Measurements from ENCODE around the gene SPDEF. TPM values are rescaled to one million over a fixed set of nuclear protein-coding genes. Genes with fewer than 3 reads are reported as not detected.

The SPDEF gene
- total RNA-seq, 1 experiment from 2014 or later, result not detected

DNA sequence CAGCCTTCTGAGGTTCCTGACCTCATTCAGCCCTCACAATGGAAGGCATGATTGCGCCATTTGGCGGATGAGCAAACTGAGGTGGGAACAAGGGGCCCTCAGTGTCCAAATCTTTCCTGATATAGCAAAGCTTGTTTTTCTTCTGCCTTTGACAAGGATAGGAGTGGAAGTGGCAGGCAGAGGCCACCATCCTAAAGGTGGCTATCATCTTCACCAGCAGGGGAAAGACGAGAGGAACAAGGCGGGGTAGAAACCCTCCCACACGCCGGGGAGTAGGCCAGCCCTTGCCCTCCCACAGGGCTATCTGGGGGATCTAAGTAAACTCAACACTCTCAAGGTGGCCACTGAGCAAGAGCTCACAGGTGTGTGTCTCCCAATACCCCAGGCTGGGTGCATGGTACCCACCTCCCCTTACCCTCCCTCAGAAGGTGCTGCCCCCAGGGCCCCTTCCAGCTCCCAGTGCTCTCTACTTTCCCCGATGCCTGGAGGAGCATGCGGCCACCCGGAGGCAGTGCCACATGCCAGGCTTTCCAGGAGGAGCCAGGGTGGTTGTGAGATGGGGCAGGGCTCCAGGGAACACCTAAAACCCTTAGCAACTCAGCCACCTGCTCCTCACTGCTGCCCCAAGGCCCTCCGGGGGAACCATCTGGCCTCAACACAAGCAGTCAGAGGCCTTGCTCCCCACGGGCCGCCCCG lies 11.2 kb downstream of the SPDEF start:
- DNase-seq (ENCODE audit: low read depth), result no peak

DNA sequence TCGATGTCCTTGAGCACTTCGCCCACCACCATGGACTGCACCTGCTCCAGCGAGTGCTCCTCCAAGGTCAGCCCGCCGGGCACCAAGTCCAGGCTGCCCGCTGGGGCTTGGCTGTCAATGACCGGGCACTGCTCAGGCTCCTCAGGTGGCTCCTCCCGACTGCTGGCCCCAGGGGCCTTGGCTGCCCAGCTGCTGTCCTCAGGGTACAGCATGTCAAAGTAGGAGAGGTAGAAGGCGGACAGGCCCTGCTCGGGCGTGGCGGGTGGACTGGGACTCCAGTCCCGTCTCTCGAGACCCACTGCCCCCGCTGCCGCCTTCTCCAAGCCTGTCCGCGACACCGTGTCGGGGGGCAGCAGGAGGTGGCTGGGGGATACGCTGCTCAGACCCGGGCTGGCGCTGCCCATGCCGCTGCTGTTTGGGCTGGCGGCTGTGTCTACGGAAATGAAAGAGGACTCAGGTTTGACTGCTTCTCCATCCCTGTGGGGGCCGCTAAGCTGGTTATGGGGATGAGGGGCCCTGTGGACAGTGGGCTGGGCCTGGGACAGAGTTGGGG lies 12.0 kb downstream of the SPDEF start:
- DNase-seq (ENCODE audit: low read depth), result no peak

DNA sequence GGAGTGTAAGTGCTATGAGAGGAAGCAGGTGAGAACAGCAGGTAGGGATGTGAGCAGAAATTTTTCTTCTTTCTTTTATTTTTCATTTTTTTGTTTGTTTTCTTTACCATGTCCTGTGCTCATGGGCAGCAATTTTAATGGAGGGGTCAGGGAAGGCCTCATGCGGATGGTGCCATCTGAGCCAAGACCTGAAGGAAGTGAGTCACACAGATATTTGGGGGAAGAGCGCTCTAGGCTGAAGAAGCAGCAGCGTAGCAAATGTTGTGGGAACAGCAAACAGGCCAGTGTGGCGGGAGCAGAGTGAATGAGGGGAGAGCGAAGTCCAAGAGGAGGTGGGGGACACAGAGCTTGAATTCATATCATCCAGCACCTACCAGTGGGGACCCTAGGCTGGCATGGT lies 12.7 kb downstream of the SPDEF start:
- DNase-seq (ENCODE audit: low read depth), result peak; percentile 89

DNA sequence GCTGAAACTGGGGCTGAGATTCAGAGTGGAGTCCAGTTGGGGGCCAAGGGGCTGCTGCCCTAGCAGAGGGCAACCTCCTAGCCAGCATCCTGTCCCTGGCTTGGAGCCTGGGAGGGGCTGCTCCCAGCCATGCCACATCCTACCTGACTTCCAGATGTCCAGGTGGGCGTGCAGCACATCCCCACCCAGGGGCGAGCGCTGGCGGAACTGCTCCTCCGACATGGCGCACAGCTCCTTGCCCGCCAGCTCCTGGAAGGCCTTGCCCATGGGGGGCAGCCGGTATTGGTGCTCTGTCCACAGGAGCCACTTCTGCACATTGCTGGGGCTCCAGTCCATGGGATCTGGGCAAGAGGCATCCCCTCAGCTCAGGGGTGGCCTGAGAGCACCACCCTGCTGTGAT lies 15.3 kb downstream of the SPDEF start:
- DNase-seq (ENCODE audit: low read depth), result no peak

DNA sequence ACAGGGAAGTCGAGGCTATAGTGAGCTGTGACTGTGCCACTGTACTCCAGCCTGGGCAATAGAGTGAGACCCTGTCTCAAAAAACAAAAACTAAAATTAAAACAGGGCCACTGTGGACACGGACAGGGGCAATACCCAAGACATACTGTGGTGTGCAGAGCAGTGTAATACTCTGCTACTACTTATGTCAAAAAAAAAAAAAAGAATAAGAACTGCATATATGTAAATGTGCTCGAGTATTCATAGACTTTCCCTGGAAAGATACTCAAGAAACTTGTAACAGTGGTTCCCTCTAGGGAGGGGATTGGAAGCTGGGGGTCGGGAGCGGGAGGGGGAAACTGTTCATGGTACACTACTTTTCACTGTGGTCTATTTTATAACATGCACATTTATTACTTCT lies 15.9 kb downstream of the SPDEF start:
- DNase-seq (ENCODE audit: low read depth), result no peak

DNA sequence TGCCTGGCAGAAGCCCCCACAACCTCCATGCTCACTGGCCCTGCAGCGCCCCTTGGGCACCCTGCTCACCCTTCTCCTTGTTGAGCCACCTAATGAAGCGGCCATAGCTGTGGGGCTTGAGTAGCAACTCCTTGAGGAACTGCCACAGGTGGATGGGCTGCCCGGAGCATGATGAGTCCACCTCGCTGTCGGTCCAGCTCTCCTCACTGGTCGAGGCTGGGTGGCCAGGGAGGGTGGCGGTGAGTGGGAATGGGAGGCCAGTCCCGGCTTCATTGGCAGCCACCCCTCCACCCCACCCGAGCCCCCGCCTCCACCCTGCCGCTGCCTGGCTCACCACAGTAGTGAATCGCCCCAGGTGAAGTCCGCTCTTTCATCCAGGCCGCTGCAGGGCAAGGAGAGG lies 16.9 kb downstream of the SPDEF start:
- no peak for DNase-seq (ENCODE audit: low read depth)

DNA sequence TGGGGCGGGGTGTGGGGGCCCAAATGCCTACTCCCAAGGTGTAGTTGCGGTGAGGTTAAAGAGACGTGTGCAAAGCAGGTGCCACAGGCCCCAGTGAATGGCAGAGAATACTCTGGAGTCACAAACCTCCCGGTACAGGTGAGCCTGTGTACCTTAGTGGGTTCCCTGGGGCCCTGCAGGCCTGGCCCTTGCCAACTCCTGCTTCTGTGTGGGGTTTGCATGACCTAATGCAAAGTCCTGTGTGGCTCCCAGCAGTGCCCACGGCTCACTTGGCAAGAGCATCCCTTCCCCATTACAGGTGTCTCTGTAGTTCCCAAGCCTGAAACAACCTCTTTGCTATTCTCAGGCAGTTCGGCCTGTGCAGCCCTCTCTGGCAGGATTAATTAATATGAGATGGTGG lies 17.5 kb downstream of the SPDEF start:
- no peak for DNase-seq (ENCODE audit: low read depth)

DNA sequence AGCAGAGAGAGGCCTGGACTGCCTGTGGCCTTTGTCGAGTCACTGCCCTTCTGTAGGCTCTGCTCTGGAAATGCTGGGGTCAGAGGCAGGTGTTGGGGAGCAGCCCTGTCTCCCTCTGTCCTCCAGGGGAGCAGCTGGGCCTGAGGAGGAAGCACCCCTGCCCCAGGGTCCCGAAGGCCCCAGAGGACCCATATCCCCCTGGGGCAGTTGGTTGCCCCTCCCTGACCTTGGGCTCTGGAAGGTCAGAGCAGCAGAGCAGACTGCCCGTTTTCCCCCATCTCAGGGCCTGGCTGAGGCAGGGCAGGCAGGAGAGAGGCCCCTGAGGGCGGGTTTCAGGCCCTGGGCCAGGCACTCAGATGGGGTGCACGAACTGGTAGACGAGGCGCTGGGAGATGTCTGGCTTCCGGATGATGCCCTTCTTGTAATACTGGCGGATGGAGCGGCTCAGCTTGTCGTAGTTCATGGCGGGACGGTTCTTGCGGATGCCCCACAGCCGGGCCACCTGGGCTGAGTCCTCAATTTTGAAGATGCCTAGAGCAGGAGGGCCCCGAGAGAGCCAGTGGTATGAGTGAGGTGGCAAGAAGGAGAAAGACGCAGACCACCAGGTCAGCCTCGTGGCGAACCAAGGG lies 18.1 kb downstream of the SPDEF start:
- no peak for DNase-seq (ENCODE audit: low read depth)

DNA sequence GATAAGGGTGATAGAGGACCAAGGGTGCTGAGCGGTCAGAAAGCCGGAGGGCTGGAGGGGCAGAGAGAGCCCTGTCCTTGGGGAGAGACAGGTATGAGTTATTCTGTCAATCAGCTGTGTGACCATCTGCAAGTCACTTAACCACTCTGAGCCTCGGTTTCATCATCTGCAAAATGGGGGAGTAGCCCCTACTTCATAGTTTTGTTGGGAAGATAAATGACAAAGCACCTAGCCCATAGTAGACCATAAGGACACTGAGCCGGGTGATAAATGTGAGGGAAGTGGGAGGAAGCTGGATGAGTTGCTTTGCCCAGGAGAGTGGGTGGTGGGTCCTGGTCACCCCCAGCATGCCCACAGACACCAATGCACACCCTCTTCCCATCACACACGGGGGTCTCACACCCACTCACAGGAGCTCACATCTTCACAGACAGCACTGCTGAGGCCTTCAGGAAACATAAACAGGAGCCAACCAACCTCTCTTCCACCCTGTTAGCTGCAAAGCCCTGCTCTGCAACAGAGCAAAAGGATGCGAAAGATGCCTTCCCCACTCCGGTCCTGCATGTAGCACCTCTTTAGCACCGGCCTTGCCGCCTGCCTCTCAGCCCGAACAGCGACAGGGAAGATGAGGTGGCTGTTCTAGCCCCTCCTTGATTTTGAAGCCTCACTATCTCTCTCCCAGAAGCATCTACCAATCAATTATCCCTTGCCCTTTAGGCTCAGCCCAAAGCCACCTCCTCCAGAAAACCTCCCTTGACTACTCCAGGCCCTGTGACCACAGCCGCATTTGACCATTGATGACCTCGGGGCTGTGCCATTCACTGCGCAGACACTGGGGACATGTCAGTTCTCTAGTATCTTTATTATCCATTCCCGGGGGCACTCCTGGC lies 18.9 kb downstream of the SPDEF start:
- DNase-seq (ENCODE audit: low read depth), result no peak

DNA sequence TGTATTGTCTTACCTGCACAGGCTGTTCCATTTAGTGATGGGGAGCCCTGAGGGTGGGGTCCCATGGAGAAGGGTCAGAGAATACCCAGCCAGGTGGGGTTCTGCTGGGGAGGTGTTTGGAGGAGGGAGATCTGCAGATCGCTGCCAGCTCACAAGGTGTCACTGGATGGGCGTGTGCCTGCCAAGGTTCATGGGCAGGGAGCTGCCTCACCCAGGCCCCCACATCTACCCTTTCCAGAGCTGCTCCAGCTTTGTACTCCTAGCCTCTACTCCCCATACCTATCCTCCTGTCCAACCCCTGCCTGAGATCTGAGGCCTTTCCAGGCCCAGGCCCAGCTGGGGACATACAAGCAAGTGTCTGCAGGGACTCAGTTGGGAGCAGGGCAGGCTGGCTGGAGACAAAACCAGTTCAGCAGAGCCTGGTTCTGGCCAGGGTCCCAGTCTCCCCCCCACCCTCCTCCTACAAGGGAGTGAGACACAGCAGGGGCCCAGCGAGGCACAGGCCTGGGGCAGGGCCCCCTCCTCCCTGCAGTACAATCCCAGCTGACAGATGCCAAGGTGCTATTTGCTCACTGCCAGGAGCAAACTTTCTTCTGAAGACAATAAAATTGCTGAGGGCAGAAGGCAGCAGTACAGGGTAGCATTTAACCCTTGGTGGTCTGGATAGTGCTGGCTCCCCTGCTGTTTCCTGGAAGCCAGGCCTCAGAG lies 19.7 kb downstream of the SPDEF start:
- no peak for DNase-seq (ENCODE audit: low read depth)

DNA sequence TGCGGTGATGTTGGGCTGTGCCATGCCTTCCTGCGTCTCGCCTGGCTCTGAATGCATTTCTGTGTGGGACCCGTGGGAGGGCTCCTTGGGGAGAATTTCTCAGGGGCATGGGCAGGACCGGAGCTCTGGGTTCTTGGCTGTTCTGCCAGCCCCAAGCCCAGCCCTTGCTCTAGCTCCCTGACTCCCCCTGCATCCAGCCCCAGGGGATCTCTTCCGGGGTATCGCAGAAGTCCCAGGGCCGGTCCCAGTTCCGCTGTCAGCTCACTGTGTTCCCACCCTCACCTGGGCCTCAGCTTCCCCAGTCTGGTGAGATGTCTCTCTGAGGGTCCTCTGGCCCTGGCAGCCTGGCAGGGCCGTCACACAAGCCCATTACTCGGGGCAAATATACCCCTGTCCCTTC lies 20.5 kb downstream of the SPDEF start:
- no peak for DNase-seq (ENCODE audit: low read depth)

DNA sequence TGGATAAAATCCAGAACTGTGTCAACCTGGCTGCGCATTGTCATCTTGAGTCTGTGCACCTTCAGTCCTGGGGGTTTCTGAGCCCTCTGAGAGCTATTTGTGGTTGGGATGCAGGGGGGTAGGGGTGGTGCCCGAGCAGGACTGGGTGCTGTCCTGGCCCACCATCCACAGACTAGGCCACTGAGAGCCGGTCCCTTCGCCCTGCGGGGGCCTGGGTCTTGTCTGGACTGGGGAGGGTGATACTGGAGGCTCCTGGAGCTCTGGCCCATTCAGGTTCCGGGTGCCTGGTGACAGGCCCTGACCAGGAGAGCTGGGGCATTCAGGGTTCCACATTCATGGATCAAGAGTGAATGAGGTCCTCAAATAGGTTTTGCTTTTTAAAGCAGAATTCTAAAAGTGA lies 20.9 kb downstream of the SPDEF start:
- no peak for DNase-seq (ENCODE audit: low read depth)

DNA sequence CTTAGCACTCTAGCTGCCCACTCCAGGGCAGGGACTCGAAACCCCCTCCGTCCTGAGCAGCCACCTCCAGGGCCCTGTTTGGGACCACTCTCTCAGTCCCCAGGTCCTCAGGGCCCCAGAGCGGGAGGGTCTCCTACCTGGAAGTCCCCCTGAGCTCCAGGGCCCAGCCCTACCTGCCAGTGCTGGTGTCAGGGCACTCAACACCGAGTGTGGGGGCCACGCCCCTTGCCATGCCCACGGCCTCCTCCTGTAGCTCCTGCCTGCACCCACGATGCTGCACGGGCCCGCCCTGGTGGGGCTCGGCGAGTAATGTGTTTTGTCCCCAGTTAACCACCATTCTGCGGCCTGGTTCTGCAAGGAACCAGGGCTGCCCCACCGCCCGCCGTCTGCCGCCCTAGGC lies 21.5 kb downstream of the SPDEF start:
- no peak for DNase-seq (ENCODE audit: low read depth)

DNA sequence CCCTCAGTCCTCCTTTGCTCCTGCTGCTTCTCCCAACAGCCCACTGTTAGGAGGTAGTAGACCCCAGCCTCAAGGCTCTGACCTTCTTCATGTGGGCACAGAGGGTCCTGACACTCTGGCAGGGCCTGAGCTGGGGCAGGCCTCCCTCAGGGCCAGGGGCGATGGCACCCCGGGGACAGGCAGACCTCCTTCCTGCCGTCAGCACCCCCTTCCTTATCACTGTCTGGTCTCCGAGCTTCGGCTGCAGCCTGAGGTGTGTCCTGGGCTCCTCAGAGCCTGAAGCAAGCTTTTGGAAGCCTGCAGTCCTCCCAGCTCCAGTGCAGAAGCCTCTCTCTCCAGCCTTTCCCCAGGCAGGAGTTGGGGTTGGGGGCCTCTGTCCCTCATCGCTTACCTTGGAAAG lies 22.0 kb downstream of the SPDEF start:
- DNase-seq (ENCODE audit: low read depth), result no peak

DNA sequence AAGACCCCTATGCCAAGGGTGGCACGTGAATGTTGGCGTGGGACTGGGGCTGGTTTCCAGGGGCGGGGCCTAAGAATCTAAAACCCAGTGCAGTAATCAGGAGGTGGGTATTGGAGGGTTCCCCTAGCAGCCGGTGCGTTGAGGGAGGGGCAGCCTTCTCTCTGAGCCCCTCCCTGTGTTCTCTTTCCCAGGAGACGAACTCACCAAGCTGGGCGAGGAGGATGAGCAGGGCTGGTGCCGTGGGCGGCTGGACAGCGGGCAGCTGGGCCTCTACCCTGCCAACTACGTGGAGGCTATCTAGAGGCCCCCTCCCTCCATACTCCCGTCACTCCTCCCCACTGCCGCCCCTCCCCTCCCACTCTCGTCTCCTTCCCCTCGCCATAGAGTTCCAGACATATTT lies 23.9 kb downstream of the SPDEF start:
- DNase-seq (ENCODE audit: low read depth), result no peak

DNA sequence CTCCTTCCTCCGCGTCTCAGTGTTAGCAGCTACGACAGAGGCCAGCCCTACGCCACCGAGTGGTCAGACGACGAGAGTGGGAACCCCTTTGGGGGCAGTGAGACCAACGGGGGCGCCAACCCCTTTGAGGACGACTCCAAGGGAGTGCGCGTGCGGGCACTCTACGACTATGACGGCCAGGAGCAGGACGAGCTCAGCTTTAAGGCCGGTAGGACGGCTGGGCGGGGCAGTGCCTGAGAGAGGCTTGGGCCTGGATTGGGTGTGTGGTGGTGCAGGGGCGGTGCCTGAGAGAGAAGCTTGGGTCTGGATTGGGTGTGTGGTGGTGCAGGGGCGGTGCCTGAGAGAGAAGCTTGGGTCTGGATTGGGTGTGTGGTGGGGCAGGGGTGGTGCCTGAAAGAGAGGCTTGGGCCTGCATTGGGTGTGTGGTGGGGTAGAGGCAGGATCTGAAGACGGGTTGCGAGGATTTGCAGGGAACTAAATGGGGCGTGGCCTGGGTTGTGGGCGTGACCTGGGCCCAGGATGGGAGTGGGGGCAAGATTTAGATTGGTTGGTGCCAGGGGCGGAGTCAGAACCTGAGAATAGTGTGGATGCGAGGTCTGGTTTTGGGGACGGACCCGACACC lies 24.4 kb downstream of the SPDEF start:
- no peak for DNase-seq (ENCODE audit: low read depth)

DNA sequence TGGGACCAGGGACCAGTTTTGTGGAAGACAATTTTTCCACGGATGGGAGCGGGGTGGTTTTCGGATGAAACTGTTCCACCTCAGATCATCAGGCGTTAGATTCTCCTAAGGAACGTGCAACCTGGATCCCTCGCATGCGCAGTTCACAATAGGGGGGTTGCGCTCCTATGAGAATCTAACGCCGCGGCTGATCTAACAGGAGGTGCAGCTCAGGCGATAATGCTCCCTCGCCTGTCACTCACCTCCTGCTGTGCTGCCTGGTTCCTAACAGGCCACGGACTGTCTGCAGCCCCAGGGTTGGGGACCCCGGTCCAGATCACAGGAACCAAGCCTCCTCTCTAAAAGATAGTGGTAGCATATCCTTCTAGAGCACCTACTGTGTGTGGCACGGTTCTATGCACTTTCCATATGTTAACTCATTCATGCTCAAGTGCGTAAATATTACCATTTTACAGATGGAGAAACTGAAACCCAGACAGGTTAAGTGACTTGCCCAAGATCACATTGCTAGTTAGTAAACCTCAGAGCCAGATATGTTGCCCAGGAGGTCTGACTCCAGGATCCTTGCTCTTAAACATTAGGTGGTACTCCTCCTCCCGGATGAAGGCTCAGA lies 25.3 kb downstream of the SPDEF start:
- no peak for DNase-seq (ENCODE audit: low read depth)

DNA sequence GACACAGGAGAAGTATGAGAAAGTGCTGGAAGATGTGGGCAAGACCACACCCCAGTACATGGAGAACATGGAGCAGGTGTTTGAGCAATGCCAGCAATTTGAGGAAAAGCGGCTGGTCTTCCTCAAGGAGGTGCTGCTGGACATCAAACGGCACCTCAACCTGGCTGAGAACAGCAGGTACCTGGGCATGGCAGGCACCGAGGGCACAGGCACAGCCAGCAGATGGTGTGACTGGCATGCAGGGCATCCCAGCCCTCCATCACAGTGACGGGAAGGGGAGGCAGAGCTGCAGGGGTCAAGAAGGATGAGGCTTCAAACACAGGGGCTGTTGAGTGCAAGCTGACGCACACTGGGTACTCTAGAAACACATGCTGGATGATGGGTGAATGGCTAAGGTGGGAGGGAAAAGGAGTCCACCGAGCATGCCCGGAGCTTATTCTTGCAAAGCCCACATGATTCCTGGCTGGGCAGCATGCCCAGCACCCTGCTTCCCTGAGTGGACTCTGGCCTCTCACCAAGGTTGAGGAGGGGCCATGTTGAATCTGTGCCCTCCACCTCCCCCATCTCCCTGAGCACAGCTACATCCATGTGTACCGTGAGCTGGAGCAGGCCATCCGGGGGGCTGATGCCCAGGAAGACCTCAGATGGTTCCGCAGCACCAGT lies 26.3 kb downstream of the SPDEF start:
- DNase-seq (ENCODE audit: low read depth), result no peak

DNA sequence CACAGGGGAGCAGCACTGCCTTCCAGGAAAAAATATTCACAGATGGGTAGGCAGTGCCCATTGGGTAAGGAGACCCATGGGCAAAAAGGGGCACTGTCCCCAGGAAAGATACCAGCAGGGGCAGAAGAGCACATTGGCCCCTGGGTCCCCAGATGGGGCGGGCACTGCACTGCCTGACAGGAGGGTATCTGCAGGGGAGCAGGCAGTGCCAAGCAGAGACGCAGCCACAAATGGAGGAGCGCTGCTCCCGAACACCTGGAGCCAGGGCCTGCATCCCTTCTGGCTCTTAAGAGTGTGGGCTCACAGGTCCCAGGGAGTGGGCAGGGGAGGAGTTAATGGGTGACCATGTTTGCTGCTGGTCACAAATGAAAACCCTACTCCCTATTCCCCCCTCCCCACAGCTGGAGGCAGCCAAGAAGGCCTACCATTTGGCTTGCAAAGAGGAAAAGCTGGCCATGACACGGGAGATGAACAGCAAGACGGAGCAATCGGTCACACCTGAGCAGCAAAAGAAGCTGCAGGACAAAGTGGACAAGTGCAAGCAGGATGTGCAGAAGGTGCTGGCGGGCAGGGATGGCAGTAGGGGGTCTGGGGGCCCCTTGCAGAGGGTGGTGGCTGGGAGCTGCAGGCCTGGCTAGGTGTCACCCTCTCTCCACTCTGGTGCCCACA lies 27.0 kb downstream of the SPDEF start:
- DNase-seq (ENCODE audit: low read depth), result no peak
